ENCODE data around the gene GLI3.
"Not testable (repeated sequence)": the region's sequence is repeated elsewhere in the genome, so short reads cannot be mapped to it uniquely, and the experiment has no call there.

The GLI3 gene

DNA sequence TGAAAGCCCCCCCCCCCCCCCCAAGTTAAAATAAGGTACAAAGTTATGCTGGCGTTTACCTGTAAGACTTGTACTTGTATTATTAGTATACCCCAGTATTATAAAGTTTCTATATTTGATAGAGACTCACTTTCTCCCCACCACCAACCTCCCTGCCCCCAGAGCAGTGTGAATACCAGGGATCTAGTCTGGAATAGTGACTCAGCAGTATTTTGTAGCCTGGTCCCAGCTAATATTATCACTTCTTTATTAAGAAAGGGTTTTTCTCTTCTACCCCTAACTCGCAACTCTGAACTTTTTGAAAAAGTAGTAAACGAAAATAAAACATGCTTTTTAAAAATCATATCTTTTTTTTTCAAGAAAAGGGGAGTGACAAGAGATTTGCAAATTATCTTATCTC lies 26.7 kb downstream of the GLI3 start:
- DNase-seq = no peak

DNA sequence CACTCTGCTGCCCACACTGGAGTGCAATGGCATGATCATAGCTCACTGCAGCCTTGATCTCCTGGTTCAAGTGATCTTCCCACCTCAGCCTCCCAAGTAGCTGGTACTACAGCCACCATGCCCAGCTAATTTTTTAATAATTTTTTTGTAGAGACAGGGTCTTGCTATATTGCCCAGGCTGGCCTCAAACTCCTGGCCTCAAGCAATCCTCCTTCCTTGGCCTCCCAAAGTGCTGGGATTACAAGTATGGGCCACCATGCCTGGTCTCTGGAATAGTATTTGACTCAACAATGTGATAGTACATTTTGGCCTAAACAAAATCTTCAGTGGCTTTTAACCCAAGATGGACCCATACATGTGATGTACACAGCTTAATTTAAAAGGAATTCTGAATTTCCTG lies 27.9 kb downstream of the GLI3 start:
- not testable (repeated sequence) for DNase-seq

DNA sequence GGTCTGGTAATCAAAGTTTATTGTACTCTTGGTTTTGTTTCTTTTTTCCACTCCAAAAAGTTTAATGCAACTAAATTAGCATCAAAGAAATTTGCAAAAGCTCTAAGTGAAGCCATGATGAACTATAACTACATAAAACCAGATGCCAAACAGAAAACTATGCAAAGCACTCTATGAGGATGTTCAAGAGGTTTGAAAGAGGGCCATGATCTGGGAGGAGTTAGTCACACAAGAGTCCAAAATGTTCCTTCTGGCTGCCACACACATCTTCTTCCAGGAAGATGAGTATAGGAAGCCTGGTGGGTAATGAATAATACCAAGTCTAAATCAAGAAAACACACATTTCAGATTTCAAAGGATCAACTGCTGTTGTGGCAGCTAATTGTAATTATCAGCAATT lies 28.4 kb downstream of the GLI3 start:
- DNase-seq = no peak

DNA sequence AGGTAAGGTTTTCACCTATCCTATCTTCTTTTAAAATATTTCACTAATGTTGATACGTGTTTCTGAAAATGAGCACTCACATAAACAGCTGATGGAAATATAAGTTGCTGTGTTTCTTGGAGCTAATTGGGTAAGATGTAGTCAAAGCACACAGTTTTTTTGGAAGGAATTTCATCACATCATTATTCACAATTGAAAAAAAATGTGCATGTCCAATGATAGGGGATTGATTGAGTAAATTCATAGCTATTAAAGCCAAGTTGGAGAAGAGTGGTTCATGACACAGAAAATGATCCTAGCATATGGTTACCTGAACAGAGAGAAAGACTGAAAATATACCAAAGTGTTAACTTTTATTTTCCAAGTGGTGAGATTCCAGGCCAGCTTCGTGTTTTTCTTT lies 29.6 kb downstream of the GLI3 start:
- DNase-seq = no peak

DNA sequence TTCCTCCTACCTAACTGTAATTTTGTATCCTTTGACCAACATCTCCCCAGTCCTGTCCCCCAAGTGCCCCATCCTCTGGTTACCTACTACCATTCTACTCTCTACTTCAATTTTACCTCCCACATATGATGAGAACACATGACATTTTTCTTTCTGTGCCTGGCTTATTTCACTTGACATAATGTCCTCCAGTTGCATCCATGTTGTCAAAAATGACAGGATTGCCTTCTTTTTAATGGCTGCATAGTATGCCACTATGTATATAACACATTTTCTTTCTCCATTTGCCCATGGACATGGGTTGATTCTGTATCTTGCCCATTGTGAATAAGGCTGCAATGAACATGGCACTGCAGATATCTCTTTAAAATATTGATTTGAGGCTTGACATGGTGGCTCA lies 33.7 kb downstream of the GLI3 start:
- DNase-seq = no peak

DNA sequence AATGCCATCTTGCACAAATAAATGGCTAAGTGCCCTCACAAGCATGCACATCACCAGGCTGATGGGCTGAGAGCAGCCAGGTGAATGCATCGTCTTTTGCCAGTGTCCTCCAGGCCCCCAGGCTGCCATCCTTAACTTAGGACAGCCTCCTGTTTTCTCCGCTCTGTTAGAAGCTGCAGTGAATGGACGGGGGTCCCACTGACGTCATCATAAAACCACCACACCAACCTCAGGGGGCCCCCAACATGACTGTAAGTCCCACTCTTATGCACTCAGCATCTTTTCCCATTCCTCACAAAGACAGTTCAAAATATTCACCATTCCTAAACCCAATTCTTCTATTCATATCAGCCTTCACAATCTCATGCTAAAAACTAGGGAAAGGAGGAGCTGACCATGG lies 34.4 kb downstream of the GLI3 start:
- no peak for DNase-seq

DNA sequence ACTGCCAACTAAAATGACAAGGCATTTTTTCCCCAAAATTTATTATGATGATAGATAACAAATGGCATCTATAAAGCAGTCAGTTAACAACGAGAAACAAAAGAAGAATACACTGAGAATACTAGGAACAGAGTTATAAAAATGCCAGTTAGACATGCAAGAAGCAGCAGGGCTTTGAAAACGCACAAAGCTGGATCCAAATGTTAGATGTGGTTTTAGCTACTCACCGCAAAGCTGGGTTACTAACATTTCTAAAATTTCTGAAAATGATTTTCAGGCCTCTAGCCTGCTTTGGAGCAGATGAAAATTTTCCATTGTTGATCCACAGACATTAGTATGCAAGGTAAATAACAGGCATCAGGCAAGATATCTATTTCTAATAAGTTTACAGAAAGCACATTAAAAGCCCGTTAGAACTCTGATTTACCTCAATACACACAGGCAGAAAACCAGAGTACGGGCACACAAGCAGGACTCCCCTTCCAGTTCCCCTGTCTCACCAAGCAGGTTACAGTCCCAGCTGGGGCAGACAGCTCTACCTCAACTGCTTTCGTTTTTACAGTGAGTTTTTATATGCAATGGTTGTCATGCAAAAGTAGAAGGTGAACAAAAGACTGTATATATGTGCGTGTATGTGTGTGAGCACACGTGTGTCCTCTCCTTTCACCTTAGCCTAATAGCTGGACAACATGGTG lies 37.9 kb downstream of the GLI3 start:
- no peak for DNase-seq

DNA sequence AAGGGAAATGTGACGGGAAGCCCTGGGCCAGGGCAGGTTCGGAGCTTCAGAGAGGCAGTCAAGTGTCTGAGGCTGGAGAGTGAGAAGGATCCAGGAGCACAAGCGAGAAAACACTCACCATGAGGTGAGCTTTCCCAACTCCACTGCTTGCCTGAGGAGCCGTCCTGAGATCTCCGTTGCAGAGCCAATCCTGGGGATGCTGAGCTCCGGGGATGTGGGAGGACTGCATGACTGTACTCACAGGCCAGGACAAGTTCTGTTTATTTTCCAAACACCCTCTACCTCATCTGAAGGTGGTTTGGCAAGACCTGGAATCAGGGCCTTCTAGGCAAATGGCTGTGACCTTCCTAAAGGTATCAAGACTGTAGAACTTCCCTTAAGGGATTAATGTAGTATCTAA lies 38.7 kb downstream of the GLI3 start:
- no peak for DNase-seq

DNA sequence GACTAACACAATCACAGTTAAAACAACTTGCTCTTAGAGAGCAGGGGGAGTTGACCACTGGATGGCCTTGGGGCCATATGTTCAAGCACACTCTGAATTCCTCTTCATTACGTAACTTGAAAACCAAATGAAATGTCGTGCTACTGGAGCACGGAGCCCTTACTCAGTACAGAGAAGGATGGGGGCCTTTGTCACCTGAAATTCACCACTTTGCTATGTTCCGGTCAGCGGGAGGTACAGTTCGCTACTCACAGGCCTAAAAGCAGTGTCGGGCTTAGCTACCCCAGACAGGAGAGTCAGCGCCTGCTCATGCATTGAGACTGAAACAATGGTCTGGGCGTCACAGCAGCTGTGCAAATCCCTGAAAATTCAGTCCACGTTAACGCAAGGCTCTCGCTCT lies 39.6 kb downstream of the GLI3 start:
- DNase-seq = no peak

DNA sequence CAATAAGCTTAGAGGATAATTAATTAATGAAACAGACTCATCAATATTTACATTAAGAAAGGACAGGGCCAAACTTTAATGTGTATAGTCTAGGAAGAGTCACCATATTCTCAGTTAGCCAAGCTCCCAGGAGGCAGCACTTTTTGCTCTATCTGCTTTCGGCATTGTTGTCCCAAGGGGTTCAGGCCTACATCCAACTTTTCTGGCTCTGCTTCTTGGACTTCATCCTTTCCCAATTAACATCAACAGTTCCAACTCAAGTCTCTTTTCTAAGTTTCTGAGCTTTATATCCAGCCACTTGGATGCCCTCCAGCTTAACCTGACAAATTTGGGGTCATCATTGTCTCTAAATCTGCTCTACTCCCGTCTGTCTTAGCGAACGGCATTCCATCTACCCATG lies 42.8 kb downstream of the GLI3 start:
- DNase-seq = no peak

DNA sequence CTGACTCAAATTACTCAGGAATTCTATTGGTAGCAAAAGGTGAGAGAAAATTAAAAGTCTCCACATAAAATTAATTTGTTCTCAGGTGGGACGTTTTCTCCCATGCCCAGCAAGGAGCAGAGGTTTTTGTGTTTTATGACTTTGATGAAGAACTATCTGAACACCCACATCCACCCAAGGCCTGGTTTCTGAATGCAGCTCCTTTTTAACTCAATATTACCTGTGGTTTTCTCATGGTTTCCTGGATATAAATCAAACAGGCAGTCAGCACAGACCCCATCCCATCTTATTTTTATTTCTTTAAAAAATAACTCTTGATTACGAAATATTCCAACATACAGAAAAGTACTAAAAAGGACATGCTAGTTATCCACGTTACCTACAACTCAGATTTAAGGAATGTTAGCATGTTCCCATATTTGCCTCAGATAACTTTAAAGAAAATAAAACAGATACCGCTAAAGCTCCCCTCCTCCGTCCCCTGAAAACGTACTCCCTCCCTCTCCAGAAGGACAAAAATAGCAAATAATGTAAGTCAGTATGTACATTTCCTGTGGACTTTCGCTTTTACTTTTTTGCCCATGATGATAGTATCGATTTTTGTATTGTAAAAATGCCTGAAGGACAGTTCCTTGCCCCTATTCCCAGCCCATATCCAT lies 43.4 kb downstream of the GLI3 start:
- no peak for DNase-seq

DNA sequence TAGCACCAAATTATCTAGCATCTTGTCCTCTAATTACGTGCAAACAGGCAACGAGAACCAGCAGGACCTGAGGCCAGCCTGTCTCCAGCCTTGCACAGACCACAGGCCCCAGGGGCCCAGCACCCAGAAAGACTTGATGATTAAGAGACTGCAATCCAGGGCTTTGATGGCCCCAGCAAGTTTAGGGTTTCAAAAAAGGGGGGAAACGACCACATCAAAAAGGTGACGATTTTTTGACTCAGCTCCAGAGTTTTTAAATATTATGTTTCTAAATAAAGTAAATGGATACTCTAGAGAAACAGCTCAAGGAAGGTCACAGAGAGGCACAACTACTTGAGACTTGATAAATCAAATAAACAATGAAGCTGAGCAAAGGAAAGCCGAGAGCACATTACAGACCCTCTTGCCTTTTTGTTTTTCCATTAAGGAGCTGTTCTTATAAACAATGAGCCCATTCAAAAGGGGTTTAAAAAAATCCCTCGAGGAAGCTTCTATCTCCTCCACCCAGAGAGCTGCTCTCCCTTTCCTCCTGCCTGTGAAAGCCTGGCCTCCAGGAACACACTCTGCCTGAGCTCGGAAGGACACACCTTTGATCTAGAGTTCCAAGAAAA lies 44.1 kb downstream of the GLI3 start:
- no peak for DNase-seq

DNA sequence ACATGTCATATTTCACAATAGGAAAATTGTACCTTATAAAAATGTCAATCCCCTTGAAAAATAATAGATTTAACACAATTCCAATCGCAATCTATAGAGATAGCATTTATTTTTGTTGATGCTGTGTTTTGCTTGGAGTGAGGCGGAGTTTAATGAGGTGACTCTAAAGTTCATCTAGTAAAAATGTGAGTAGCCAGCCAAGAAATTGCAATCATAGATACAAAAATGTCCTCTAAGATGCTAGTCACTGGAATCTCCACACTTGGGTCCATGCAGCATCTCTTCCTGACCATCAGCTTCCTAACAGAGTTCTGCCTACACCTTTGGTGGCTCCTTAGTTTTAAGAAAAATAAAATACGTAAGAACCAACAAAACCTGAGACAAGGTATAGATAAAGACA lies 44.9 kb downstream of the GLI3 start:
- DNase-seq = no peak

DNA sequence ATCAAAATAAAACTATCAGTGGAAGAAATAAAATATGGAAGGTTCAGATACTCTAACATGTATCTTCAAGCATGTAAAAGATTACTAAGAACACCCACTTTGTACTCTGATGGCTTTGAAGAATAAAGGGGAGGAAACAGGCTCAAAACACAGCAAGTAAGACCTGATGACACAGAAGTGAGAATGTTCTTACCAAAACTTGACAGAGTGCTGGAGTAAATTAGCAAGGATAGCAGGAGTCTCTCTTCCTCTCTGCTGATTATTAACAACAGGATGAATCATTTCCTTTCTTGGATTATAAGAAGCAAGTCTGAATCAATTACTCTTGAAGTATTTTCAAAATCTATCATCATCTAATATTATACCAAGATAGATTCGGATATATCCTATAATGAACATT lies 47.5 kb downstream of the GLI3 start:
- no peak for DNase-seq

DNA sequence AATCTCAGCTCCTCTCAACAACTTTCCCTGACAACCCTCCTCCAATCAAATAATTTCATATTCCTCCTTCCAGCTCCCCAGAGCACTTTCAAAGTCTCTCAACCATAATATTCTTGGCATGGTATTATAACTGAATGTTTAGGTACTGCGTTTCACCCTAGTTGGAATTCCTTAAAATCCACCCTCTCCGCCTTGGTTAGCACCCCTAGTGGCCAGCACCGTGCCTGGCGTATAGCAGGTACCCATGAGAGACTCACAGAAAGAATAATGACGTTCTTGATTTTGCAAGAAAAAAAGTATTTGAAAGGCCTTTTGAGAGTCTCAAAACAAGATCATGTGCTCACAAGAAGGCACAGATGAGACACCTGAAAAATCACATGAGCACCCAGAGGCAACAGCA lies 50.9 kb downstream of the GLI3 start:
- DNase-seq = no peak

DNA sequence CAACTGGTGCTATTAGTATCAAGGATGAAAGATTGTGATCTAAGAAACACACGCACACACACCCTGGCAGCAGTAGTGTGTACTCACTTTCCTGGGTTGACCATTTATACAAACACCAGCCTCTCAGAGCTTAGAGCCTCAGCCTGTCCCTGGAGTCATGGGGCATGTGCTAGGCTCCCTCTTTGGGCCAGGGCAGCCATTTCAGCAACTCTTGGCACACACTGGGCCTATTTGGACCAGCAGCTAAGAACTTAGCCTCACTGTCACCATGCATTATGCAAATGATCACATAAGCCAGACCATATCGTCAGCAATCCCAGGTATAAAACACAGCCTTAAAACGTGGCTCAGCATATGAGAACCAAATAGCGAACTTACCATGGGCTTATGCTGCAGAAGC lies 51.3 kb downstream of the GLI3 start:
- DNase-seq = no peak

DNA sequence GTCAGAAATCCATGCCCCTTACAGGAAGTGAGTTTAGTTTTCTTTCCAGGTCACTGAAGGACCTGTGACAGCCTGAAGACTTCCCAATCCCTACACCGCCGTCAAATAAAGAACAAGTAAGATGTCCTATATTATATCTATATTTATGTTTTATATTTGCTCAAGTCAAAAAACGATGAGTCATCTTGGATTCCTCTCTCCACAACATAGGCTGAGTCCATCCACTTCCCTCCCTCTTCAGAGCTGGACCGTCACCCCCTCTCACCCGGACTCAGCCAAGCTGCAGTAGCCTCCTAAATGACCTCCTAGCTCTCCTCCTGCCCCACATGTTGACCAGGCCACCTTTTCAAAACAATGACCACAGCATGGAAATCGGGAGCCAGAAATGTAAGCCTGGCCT lies 53.5 kb downstream of the GLI3 start:
- no peak for DNase-seq

DNA sequence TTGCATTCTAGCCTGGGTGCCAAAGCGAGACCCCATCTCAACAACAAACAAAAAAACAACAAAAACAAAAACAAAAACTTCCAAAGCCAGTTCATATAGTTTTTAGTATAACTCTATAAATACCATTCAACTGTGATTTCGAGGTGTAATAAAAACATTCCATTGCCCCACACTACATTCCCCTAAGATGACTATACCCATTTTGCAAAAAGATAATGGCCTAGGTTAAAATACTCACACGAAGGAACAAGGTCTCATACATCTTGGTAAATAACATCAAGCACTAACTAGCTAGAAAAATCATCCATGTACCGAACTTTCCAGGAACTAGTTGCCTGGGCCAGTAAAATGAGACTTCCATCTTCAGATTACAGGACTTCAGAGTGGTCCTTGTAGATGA lies 55.4 kb downstream of the GLI3 start:
- DNase-seq = no peak

DNA sequence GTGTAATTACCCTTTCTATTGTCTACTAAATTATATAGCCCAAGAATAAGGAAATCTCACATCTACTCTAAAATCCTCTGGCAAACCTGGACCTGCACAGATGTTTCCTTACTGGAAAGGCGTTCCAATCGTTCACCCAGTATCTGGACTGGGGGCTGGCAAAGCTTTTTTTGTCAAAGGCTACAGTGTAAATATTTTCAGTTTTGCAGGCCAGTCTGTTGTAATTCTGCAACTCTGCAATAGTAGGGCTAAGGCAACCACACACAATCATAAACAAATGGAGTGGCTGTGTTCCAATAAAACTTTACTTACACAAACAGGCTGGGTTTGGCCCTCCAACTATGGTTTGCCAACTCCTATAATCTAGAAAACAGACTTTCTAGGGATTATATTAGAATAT lies 56.2 kb downstream of the GLI3 start:
- no peak for DNase-seq

DNA sequence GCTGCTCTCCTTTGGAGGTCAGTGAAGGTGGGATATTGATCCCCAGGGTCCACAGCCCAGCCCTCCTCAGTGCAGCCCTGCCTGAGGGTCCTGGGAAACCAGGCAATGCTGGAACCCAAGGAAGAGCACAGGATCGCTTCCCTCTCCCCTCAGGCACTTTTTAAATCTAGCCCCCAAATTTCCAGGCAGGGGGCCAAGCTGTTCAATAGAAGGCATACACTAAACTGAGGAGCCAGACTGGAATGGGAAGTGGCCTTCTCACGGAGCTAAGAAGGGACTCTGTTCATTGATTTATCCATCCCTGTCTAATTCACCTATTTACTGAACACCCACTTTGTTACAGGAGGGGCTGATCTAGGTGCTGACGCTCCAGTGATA lies 60.3 kb downstream of the GLI3 start:
- no peak for DNase-seq

DNA sequence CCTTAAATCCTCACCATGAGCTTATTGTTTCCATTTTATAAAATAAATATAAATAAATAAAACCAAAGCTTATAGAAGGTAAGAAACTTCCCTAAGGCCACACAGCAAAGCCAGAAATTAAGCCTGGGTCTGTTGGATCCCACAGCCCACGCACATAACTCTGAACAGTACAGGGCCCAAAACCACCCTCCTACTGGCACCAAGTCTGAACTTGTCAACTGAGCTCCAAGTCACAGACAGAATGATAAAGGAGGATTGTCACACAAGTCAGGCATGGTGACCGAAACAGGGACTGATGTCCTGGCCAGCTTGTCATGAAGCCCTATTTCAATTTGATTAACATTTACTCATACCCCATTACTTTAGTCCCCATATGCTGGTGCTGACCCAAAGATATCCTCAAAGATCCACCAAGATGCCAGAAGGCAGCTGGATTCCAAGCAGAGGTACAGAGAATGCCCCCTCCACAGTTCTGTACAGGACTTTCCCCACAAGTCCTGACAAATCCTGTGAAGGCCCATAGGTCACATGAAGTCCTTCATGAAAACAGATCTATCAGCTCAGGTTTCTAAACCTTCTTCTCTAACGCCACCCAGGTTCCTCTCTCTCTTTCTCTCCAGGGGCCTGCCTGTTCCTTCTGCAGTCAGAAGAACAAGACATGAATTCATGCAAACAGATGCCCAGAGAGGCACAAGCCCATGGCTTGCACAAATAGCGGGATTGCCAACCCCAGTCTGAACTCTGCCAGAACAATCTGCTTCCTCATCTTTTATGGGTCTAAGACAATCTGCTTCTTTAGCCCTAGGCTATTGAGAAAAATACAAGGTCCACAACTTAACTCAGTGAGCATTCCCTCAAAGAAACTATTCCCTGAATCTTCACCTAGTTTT lies 60.9 kb downstream of the GLI3 start:
- DNase-seq = no peak

DNA sequence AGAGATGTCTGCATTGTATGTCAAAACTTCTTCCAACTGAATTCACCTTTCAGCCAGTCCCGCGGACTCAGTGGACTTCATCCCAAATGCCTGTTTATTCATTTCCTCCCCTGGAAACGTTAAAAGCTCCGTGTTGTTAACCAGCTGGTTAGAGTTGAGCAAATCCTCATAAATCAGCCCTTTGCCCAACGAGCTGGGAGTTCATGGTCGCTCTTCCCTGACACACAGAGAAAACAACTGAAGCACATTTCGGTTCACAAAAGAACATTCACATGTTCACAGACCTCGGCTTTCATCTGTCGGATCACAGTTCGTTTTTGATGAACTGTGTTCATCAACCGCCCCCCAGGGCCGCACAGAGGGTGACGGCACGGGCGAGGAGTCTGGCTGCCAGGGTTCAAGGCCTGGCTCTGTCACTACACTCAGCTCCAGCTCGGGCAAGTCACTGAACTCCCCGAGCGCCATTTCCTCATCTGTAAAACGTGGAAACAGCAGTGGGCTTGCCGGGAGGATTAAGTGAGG lies 62.6 kb downstream of the GLI3 start:
- DNase-seq = no peak

DNA sequence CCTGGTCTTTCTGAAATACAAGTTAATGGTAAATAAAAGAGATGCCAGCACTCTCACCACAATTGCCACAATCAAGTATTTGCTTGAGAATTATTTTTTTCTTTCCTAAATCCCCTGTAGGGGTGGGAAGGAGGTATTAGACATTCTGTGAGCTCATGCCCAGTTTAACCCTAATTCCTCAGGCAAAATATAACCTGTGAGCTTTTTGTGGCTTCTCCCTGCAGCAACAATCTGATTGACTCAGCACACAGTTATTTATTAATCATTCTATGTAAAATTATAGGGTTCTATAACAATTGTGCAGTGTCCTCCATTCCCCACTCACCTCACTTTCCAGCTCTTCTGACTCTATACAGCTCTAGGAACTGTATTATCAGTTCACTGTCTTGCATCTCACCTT lies 66.3 kb downstream of the GLI3 start:
- no peak for DNase-seq

DNA sequence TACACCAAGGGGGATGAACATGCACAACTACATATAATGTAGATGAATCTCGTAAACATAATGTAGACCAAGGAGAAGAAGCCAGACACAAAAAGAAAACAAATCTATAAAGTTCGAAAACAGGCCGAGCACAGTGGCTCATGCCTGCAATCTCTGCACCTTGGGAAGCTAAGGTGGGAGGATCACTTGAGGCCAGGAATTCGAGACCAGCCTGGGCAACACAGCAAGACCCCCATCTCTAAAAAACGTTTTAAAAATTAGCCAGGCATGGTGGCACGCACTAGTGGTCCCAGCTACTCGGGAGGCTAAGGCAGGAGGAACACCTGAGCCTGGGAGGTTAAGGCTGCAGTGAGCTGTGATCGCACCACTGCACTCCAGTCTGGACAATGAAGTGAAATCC lies 68.5 kb downstream of the GLI3 start:
- DNase-seq = no peak

Data from stimulated activated CD4-positive, alpha-beta T cell treated with anti-CD3 and anti-CD28 coated beads, Interleukin-4, amount 100 ng/mL, for 4 hours (primary cell).